Left ventricle myocardium superior (tissue), 1 donor: ENCODE measurements around the gene ATG4C. TPM values are rescaled to one million over a fixed set of nuclear protein-coding genes. Genes with fewer than 3 reads are reported as not detected.

ENCODE experiments used
- ATAC-seq: fragments of 200-7000 bp; cut with Tn5 transposase; one replicate; pipeline ENCODE4 v1.9.1; 2020; ENCODE audit warnings: mild to moderate bottlenecking, moderate library complexity
- DNase-seq: peaks from one replicate; pipeline ENCODE4 v3.0.0-alpha.2; 2020
- intact Hi-C: fragments of 100-400 bp; cut with micrococcal nuclease; formaldehyde crosslinking; loops from one replicate; pipeline ENCODE4 v1.11.0; 2022
- total RNA-seq: library from RNA; stranded (reverse); fragmentation: NEBNext Ultra II Directional; extraction: Animal tissue kit (Norgen Biotek cat#: 25700); gene quantifications from one replicate; pipeline ENCODE4 v1.2.1, GENCODE V29; 2021
- donor health status: DM: no; HTN: yes; CAD: no; lungs with severe emphysema.

The ATG4C gene
- total RNA-seq, 1 donor from 2014 or later, result 9.1 TPM

GRCh38 chr1:62887799-62888507, 104.0 kb downstream of the ATG4C start:
- ATAC-seq (no peak), DNase-seq (no peak)
- intact Hi-C loops, result no loop called here

- intact Hi-C loops, result no loop called here
- no peak for ATAC-seq
- DNase-seq, result no peak
These were observed 108.1 kb downstream of the ATG4C start for GRCh38 chr1:62891956-62892562.

GRCh38 chr1:62897788-62898187, 113.9 kb downstream of the ATG4C start:
- ATAC-seq (no peak), DNase-seq (no peak)
- intact Hi-C loops, result no loop called here

GRCh38 chr1:62900566-62900965, 116.6 kb downstream of the ATG4C start:
- intact Hi-C loops, result no loop called here
- ATAC-seq (no peak), DNase-seq (no peak)

GRCh38 chr1:62901650-62902049, 117.7 kb downstream of the ATG4C start:
- no peak for DNase-seq
- no peak for ATAC-seq
- intact Hi-C loops, result no loop called here

GRCh38 chr1:62903522-62903921, 119.6 kb downstream of the ATG4C start:
- DNase-seq (no peak), ATAC-seq (no peak)
- intact Hi-C loops, result no loop called here

GRCh38 chr1:62903982-62904855, 120.3 kb downstream of the ATG4C start:
- intact Hi-C loops, result no loop called here
- DNase-seq, result no peak
- no peak for ATAC-seq

- no peak for DNase-seq
- intact Hi-C loops, result no loop called here
- no peak for ATAC-seq
These were observed 120.9 kb downstream of the ATG4C start for GRCh38 chr1:62904856-62905225.

GRCh38 chr1:62905309-62905708, 121.4 kb downstream of the ATG4C start:
- ATAC-seq (no peak), DNase-seq (no peak)
- intact Hi-C loops, result no loop called here

GRCh38 chr1:62905872-62906271, 121.9 kb downstream of the ATG4C start:
- ATAC-seq (no peak), DNase-seq (no peak)
- intact Hi-C loops, result no loop called here

- intact Hi-C loops, result no loop called here
- no peak for ATAC-seq
- DNase-seq, result no peak
These were observed 122.5 kb downstream of the ATG4C start for GRCh38 chr1:62906428-62906886.

GRCh38 chr1:62908168-62908695, 124.3 kb downstream of the ATG4C start:
- ATAC-seq, result no peak

GRCh38 chr1:62912028-62912638, 128.2 kb downstream of the ATG4C start:
- intact Hi-C loops, result no loop called here
- no peak for ATAC-seq
- DNase-seq, result no peak

More at GRCh38 chr1:62908168-62908695, 124.3 kb downstream of the ATG4C start:
- intact Hi-C loops, result no loop called here
- DNase-seq, result no peak

Other genes starting within 250 kb of the ATG4C start
- gene ANGPTL3, start 186.6 kb upstream of the ATG4C start, total RNA-seq, result not detected
- 9.4 TPM for gene DOCK7, start 95.7 kb upstream of the ATG4C start, total RNA-seq